NOMO-1 treated with dmso at 0.1 percent for 144 hours (cell line): ENCODE measurements around the gene SNX4.

ENCODE experiments used
- DNase-seq: peaks from one replicate; lab custom pipeline; 2025; ENCODE audit not compliant: unreplicated experiment; lab: John Stamatoyannopoulos, UW

Gene SNX4

DNA sequence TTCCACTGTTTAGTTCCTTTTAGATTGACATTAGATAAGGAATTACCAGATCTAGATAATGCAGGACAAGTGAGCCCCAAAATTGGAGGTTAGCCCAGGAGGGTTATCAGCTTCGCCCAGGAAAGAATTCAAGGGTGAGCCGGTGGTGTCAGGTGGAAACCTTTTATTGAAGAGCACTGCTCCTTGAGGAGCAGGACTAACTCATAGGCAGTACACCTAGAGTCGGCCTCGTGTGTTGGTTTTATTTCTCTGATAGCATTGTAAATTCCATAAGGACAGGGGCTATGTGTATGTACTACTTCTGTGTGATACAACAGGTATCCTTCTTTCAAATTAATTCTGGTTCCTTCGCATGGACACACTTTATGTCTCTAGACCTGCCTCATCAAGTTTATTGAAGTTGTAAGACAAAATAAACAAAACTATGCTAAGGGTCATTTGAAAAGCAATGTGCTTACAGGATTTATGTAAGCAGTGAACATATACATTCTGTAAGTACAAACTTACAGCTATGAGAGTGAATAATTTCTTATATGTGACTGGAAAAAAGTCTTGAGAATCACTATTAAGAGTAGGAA, 57.2 kb downstream of the SNX4 start:
- DNase-seq: no peak

GRCh38 chr3:125461896-125462295, 58.1 kb downstream of the SNX4 start:
- no peak for DNase-seq

- DNase-seq: no peak
These were observed 59.8 kb downstream of the SNX4 start for GRCh38 chr3:125460233-125460632.

DNA sequence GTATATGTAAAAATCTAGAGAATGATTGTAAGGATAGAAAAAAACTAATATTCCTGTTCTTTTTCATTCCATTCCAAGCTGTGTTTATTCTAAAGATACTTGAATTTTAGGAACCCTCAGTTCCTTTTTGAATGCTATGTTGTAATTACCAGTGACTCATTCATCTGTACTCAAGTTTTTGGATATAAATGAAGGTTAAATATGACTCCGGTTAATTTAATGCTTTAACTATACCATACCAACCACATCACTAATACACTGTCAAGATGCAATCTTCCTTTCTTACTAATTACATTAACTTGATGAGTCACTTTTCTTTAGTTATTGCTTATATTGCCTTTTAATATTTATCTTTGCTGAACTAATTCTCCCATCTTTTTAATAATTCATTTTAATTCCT, 76.1 kb downstream of the SNX4 start:
- DNase-seq: no peak

DNA sequence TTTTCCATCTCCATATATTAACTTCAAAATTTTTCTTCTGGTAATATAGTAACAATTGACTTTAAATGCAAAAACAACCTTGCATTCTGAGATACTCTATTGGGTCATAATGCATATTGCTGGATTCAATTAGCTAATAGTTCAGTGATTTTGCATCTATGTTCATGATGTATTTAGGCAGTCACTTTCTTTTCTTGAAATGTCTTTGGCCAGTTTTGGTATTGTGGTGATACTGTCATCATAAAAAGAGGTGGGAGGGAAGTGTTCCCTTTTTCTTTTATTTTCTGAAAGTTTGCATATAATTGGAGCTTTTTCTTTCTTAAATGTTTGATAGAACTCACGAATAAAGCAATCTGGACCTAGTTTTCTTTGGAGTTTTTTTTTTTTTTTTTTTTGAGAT, 77.5 kb downstream of the SNX4 start:
- no peak for DNase-seq

- DNase-seq: no peak
These were observed 79.0 kb downstream of the SNX4 start for GRCh38 chr3:125440970-125441369.

DNA sequence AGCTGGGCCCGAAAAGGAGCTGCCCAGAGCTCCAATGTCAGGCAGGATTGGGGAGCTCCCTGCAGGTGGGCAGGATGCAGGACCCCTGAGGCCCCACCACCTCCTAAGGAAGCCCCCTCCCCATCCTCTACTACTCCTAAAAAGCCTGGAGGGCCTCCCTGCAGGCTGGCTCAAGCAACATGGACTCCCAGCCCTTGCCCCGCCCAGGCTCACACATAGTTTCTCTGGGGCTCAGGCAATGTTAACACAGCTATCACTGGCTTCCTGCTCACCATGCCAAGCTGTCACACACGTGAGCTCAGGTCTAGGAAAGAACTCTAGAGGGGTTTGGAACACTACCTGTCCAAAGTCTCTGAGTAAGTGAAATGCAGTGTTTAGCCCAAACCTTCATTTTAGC, 79.4 kb downstream of the SNX4 start:
- no peak for DNase-seq

DNA sequence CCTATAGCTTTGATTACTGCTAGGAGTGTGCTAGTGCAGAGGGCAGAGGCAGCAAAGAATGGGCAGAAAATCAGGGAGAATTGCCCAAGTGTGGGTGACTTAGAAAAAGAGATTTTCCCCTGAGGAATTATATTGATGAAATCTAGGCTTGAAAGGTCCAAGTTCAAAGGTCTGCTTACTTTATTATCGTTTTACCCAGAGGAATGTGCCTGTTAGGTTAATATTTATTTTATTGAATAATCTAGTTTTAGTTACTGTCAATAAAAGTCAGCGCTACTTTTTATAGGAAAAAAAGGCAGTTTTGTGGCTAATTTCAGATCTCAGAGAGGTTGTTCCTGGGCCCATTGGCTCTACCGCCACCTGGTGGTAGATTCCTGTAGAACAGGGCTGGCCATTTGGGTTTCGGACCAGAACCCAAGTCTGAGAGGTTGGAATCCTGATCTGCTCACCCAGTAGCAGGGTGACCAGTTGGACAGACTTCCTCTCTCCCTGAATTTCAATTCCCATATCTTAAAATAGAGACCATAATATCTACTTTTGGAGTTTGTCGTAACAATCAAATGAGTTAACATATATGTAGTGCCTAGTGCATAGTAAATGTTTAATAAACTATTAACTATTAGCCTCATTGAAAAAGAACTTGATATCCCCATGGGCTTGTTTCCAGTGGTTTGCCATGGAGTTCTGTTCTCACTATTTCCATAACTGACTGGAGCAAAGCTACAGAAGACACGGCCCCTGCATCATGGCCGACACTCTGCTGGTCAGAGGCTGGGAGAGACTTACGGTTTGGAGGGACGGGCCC, 82.2 kb downstream of the SNX4 start:
- peak; percentile 6 for DNase-seq

DNA sequence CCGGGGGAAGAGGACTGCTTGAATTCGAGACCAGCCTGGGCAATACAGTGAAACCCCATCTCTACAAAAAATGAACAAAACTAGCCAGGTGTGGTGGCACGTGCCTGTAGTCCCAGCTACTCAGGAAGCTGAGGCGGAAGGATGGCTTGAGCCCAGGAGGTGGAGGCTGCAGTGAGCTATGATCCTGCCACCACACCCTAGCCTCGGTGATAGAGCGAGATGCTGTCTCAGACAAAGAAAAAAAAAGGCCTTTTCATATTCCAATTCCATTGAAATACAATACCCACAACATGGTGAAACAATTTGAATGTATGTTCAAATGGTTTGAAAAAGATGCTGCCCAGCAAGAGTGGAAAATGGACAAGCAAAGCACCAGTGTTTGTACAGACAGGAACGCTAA, 83.1 kb downstream of the SNX4 start:
- DNase-seq: no peak

- DNase-seq: no peak
These were observed 84.8 kb downstream of the SNX4 start for GRCh38 chr3:125435231-125435630.

GRCh38 chr3:125434582-125435011, 85.4 kb downstream of the SNX4 start:
- no peak for DNase-seq

DNA sequence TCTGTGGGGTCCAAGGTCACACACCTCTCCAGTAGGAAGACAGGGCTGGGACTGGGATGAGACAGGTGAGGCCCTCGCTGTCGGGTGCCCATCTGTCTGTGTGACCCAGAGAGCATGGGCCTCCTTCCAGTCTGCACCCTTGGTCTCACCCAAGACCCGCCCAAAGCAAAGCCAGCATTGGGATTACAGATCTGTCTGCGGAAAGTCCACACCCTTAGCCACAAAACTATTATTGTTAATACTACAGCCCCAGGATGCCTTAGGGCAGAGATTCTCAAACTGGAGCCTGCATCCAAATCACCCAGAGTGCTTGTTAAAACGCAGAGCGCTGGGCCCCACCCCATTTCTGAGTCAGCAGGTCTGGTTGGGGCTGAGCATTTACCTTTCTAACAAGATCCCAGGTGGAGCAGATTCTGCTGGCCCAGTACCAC, 86.4 kb downstream of the SNX4 start:
- DNase-seq: no peak

- no peak for DNase-seq
These were observed 86.9 kb downstream of the SNX4 start for GRCh38 chr3:125433091-125433534.

DNA sequence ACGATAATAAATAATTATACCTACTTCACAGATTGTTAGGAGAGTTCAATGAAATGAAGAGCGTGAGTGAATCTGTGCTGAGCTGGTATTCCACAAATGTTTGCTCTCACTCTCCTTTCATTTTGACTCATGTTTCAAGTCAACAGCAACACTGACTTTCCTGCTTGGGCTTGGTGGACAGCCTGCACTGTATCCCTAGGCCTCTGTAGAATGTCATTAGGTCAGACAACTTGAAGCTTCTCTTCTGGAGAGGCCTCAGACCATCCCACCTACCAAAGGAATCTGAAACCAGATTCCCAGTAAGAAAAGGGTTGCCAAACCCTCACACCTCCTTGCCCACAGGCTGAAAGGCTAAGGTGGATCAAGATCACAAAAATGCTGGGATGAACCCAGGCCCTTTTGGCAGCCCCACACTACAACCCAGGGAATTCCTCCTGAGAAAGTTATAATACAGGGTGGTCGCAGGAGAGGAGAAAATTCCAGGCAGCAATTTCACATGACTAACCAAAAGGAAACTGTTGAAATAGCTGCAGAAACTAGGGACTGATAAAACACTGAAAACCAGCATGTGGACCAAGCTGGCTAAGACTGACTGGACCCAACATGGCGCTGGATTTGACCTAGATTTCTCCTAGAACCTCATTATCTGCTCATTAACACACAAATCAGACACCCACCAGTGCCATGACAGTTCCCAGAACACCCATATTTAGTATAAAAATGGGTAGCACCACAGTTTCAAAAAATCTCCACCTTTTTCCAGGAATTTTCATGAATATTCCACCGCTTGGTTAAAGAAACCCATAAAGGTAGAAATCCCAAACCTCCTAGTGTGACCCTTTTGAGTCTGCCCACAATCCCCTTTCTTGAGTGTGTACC, 87.9 kb downstream of the SNX4 start:
- no peak for DNase-seq

DNA sequence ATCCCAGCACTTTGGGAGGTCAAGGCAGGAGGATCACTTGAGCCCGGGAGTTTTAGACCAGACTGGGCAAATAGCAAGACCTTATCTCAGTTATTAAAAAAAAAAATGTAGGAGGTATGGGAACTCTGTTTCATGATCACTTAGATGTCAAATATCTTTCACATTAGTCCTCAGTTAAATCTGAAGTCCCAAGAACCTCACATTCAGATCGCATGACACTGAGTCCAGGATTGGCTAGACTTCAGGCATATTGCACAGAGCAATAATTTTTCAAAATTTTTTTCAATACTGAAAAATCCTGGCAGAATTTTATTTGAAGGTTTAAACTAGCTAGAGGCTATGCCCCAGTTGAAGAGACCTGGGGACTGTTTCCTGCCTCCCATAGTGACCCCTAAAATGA, 88.6 kb downstream of the SNX4 start:
- DNase-seq: no peak

DNA sequence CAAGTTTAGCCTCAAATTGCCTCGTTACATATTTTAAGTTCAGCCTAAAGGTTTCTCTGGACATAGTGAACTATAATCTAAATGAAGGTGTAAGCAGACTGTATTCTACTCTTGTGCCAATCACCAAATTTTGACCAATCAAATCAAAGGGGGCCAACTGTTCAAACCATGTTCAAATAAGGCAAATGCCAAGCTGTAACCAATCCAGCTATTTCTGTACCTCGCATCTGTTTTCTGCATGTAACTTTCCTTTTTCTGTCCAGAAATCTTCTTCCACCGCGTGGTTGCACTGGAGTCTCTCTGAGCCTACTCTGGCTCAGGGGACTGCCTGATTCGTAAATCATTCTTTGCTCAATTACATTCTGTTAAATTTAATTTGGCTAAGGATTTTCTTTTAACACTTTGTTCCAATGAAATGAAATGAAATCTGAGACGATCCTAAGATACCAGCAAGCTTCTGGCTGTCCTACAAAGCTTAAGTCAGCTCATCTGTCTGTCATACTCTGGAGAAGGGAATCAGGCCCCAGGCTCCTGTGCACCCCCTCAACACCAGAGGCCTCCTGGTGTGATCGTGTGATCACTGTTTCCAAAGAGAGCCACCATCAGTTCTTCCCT, 91.7 kb downstream of the SNX4 start:
- DNase-seq: no peak

- DNase-seq: no peak
These were observed 101.7 kb downstream of the SNX4 start for GRCh38 chr3:125418306-125418705.

DNA sequence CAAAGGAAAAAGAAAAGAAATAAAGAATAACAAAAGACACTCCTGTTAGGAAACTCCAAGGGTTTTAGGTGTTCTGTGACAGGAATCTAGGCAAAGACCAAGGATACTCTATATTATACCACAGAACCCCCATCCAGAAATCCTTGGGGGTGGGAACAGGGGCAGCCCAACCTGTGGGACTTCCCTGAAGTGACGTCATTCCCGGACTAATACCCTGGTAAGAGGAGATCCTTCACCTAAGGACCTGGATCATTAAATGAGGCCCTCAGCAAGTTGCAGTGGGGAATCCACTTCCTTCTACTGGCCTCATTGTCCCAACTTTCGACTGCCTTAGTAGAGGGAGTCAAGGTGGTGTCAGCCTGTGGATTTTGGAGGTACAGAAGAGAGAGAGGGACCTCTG, 103.8 kb downstream of the SNX4 start:
- no peak for DNase-seq

DNA sequence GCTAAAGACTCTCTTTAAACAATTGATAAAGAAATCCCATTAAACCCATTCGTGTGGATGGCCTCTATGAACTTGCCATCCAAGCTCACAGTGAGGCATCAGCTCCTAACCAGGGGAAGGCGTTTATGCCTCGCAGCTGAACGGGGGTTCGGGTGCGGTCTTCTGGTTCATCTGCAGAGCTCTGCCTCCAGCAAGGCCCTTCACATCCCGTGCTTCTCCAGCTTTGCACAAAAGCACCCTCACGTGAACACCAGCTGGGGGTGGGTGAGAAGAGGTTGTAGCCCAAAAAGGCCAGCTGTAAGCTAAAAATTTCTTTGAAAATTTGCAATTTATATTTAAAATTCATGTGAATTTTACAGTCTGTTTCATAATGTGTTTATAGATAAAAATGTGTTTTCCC, 105.3 kb downstream of the SNX4 start:
- DNase-seq: no peak

DNA sequence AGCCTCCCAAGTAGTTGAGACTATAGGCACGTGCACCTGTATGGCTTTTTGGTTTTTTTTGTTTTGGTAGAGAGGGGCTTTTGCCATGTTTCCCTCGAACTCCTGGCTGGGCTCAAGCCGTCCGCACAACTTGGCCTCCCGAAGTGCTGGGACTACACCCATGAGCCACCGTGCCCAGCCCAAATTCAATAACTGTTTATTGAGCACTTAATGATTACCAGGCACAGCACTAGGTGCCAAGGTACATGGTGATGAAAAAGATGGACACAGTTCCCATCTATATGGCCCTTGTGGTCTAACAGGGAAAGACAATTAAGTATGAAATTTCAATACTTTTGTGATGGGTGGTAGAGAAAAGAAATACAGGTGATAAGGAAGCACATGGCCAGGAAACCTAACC, 109.1 kb downstream of the SNX4 start:
- no peak for DNase-seq

DNA sequence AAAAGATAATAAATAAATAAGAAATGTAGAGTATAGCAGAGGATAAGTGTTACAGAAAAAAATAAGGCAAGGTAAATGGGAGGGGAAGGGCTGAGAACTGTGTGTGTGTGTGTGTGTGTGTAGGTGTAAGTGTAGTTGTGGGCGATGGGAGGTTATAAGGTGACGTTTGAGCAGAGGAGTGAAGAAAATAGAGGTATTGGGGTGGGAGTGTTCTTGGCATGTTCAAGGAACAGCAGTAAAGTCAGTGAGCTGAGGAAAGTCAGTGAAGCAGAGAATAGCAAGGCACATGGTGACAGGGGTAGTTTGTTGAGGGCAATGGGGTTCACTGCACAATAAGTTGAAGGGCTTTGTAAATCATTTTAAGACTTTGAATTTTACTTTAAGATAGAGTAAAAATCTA, 113.9 kb downstream of the SNX4 start:
- DNase-seq: no peak
